HUES64 (cell line): ENCODE data around the gene MAPK10.

Source experiments
- H3K27ac ChIP-seq: 2 replicates; pipeline ENCODE4 v1.7.0; 2013; ENCODE audit warnings: low read depth, low read length, inconsistent platforms
- H3K27me3 ChIP-seq: 2 replicates; pipeline ENCODE4 v1.6.1; 2013; ENCODE audit warnings: mild to moderate bottlenecking, low read length; ENCODE audit not compliant: insufficient read depth
- H3K36me3 ChIP-seq: 2 replicates; pipeline ENCODE4 v1.6.1; 2013; ENCODE audit warnings: mild to moderate bottlenecking, low read length; ENCODE audit not compliant: insufficient read depth
- H3K4me1 ChIP-seq: 2 replicates; pipeline ENCODE4 v1.6.1; 2013; ENCODE audit warnings: mild to moderate bottlenecking, low read length, moderate library complexity; ENCODE audit not compliant: insufficient read depth
- H3K4me3 ChIP-seq: 2 replicates; pipeline ENCODE4 v1.5.1; 2013; ENCODE audit warnings: mild to moderate bottlenecking, low read length, moderate library complexity
- H3K9ac ChIP-seq: 2 replicates; pipeline ENCODE4 v1.6.1; 2013; ENCODE audit warnings: mild to moderate bottlenecking, low read depth, low read length
- H3K9me3 ChIP-seq: 2 replicates; pipeline ENCODE4 v1.6.1; 2013; ENCODE audit warnings: low read depth, low read length; ENCODE audit not compliant: insufficient read depth
- WGBS: fragments of 150-250, 120-280 bp; methylation state at CpG from one replicate; pipeline ENCODE4 v1.1.7; 2013; ENCODE audit warnings: missing lambda C conversion rate; 5-methylcytosine and 5-hydroxymethylcytosine counted together

Gene MAPK10

DNA sequence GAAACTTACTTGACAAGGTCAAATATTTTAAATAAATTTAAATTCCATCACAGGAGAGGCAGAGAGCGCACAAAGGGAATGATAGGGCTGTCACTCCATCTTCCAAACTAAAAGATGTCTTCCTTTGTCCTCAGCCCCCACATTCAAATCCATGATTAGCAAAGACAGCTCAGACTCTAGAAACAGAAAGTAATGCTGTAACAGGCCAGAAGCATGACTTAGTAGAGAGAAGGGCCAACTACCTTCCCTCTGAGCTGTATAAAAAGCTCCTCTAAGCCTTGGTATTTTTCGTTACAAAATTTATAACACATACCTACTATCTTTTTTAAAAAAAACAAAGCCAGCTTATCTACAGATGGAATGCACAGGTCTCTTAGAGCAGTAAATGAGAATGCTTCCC is 207.4 kb downstream of the MAPK10 start:
- Histone ChIP-seq H3K4me3 (no peak overlapping the region), H3K36me3 (no peaks in the 10 kb centered on the region), H3K9me3 (no peaks in the 10 kb centered on the region), H3K9ac (no peak overlapping the region), H3K27me3 (no peaks in the 10 kb centered on the region), H3K4me1 (peaks cover 7% of the 10 kb centered on the region; the same call in 1 of the 2 replicates), H3K27ac (no peak overlapping the region)
- WGBS, result 92% methylated on average over 2 of the region's 2 CpGs

DNA sequence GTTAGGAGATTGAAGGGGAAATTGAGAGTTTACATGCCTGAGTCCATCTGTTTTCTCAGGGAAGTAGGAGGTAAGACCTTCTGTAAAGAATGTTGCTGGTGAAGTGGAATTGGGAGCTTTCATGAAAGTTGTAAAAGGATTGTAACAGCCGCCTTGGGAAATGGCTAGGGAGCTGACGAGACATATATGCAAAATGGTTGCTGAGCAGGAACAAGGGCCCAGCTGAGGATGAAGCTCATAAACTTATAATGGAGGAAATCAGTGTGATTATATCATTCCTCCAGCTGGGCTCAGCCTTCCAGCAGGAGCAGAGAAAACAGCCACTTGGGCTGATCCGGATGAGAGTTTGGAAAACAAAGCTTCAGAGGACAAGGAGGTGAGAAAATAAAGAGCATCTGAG is 208.7 kb downstream of the MAPK10 start:
- H3K4me1 ChIP-seq, result peaks cover under 1% of the 10 kb centered on the region; the same call in 1 of the 2 replicates
- no peaks in the 10 kb centered on the region for H3K27me3 ChIP-seq
- WGBS, result 90% methylated on average over 3 of the region's 3 CpGs
- H3K4me3 ChIP-seq, result no peak overlapping the region
- no peaks in the 10 kb centered on the region for H3K36me3 ChIP-seq
- H3K9me3 ChIP-seq, result no peaks in the 10 kb centered on the region
- H3K9ac ChIP-seq, result no peak overlapping the region
- no peak overlapping the region for H3K27ac ChIP-seq

DNA sequence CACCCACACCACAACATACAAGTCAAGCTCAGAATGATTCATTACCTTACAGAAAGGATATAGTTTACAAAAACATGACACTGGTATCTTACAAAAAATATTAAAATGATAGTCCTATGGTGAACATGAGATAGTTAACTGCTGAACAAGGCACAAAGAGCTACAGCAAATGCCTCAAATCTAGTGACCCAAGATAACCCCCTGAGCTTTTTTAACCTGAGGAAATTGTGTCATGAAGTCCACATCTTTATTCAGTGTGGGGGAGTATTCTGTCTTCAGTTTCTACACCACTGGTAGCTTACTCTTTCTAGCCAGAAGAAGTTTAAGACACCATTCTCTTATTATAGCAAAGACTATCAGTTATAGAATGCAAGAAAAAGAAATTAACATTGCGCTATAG is 218.7 kb downstream of the MAPK10 start:
- H3K9ac ChIP-seq, result no peak overlapping the region
- no peaks in the 10 kb centered on the region for H3K27me3 ChIP-seq
- H3K27ac ChIP-seq, result no peak overlapping the region
- 100% methylated on average over 1 of the region's 1 CpG for WGBS
- H3K36me3 ChIP-seq, result no peaks in the 10 kb centered on the region
- H3K9me3 ChIP-seq, result no peaks in the 10 kb centered on the region
- no peak overlapping the region for H3K4me3 ChIP-seq
- no peaks in the 10 kb centered on the region; the same call in 1 of the 2 replicates for H3K4me1 ChIP-seq

DNA sequence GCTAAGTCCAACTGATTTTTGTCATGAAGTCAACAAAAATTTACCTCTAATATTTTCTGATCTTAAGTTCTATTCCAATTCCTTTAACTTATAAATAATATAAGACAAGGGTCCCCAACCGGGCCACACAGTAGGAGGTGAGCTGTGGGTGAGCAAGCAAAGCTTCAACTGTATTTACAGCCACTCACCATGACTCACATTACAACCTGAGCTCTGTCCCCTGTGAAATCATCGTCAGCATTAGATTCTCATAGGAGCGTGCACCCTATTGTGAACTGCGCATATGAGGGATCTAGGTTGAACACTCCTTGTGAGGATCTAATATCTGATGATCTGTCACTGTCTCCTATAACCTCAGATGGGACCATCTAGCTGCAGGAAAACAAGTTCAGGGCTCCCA is 227.4 kb downstream of the MAPK10 start:
- 93% methylated on average over 4 of the region's 4 CpGs for WGBS
- H3K9ac ChIP-seq, result no peak overlapping the region
- no peaks in the 10 kb centered on the region for H3K9me3 ChIP-seq
- no peaks in the 10 kb centered on the region for H3K4me1 ChIP-seq
- H3K4me3 ChIP-seq, result no peak overlapping the region
- H3K27ac ChIP-seq, result no peak overlapping the region
- H3K27me3 ChIP-seq, result no peaks in the 10 kb centered on the region
- no peaks in the 10 kb centered on the region for H3K36me3 ChIP-seq

DNA sequence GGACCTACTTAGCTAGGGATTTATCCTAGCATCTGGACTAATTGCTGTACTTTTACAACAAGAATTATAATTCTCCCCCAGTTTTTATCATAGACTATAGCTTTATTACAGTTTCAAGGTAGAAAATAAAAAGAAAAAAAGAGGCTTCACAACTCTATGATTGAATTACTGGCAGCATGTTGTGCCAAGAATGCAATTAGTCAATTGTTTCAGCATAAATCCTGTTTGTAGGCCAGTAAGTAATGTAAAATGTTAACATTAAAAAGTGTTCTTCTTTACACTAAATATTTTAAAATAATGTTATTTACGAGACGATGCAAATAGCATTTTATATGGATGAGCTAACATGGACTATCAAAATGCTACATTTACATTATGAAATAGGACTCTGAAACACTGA is 228.4 kb downstream of the MAPK10 start:
- Histone ChIP-seq H3K9ac (no peak overlapping the region), H3K36me3 (no peaks in the 10 kb centered on the region), H3K4me3 (no peak overlapping the region), H3K9me3 (no peaks in the 10 kb centered on the region), H3K4me1 (no peaks in the 10 kb centered on the region), H3K27me3 (no peaks in the 10 kb centered on the region), H3K27ac (no peak overlapping the region)
- 90% methylated on average over 2 of the region's 2 CpGs for WGBS

DNA sequence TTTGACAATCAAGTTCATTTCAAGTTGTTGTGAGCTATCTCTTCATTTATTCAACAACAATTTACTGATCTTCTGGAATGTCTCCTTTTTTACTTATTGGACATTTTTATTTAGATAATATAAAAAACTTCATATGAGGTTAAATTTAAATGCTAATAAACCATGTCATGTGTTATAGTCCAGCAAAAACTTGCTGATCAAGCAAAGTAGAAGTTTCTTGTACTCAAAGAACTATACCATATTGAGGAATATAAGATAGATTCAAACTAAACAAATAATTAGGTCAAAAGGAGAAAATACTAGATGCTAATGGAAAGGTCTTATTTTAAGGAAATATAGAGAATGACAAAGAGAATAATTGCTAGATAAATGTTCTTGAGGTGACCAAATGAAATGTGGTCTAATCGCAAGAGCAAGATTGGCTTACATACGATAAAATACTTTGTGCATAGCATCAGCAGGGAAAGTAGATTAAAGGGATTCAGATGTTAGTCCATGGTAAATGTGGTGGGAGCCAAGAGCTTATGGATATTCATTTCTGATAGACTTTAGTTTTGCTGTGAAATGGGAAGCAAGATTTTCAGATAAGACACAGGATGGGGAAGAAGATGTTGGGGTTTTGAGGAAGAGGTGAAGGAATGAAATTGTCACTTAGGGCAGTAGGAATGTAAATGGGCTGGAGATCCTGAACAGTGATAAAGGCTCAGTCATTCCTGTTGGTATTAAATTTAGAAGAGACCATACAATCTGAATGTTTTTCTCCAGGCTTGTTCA is 229.5 kb downstream of the MAPK10 start:
- Histone ChIP-seq H3K36me3 (no peaks in the 10 kb centered on the region), H3K4me3 (no peak overlapping the region), H3K9ac (no peak overlapping the region), H3K9me3 (no peaks in the 10 kb centered on the region), H3K27me3 (no peaks in the 10 kb centered on the region), H3K4me1 (no peaks in the 10 kb centered on the region), H3K27ac (no peak overlapping the region)
- WGBS, result 97% methylated on average over 2 of the region's 2 CpGs

DNA sequence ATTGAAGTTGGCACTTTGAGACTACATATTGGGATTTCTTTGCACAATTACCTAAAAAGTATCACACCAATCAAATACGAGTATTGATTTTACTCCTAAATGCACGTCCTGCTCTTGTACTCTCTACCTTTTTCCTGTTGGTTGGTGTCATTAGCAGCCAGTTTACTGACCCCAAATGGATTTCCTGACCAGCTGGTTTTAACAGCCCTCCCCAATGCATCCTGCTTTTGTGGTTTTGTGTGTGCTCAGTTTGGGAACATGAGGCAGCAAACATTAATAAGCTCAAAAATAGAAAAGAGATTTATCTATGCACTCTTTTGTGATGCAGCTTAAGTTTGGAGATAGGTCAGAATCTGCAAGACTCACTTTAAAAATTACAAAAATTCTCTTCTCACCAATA is 230.3 kb downstream of the MAPK10 start:
- no peaks in the 10 kb centered on the region for H3K9me3 ChIP-seq
- H3K27me3 ChIP-seq, result no peaks in the 10 kb centered on the region
- no peaks in the 10 kb centered on the region for H3K36me3 ChIP-seq
- H3K27ac ChIP-seq, result no peak overlapping the region
- H3K4me3 ChIP-seq, result no peak overlapping the region
- no peak overlapping the region for H3K9ac ChIP-seq
- 91% methylated on average over 2 of the region's 2 CpGs for WGBS
- H3K4me1 ChIP-seq, result no peaks in the 10 kb centered on the region

DNA sequence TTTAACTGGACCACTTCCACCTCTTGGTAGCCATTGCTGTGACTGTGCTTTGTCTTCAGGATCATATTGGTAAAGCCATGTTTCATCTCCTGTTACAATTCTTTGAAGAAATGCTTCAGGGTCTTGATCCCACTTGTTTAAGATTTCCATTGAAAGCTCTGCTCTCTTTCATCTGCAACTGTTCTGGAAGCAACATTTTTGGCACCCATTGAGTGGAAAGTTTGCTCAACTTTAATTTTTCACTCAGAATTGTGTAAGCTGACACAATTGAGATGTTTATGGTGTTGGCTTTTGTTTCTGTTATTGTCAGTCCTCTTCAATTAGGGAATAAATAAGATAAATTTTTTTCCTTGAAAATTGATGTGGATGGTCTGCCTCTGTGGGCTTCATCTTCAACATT is 237.4 kb downstream of the MAPK10 start:
- Histone ChIP-seq H3K9me3 (no peaks in the 10 kb centered on the region), H3K27ac (no peak overlapping the region), H3K27me3 (no peaks in the 10 kb centered on the region), H3K4me1 (no peaks in the 10 kb centered on the region), H3K4me3 (no peak overlapping the region), H3K9ac (no peak overlapping the region), H3K36me3 (no peaks in the 10 kb centered on the region)

DNA sequence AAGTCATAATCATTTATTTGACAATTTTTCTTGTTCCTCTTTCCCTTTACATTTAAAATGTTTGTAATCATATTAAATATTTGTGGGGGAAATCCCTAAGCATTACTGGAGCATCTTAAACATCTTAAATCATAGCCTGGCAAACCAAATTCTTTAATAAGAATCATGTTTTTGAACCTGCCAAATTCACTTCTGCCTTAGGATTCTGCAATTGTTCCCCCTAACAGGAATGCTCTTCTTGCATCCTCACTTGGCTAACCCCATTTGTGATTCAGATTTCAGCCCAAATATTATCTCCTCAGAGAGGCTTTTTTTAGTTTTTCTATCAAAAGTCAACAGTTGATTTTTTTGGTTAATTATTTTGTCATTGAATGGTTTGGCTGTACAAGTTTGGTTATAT is 241.1 kb downstream of the MAPK10 start:
- H3K9ac ChIP-seq, result no peak overlapping the region
- no peaks in the 10 kb centered on the region for H3K27me3 ChIP-seq
- H3K36me3 ChIP-seq, result no peaks in the 10 kb centered on the region
- H3K27ac ChIP-seq, result no peak overlapping the region
- no peaks in the 10 kb centered on the region for H3K4me1 ChIP-seq
- H3K9me3 ChIP-seq, result no peaks in the 10 kb centered on the region
- no peak overlapping the region for H3K4me3 ChIP-seq

DNA sequence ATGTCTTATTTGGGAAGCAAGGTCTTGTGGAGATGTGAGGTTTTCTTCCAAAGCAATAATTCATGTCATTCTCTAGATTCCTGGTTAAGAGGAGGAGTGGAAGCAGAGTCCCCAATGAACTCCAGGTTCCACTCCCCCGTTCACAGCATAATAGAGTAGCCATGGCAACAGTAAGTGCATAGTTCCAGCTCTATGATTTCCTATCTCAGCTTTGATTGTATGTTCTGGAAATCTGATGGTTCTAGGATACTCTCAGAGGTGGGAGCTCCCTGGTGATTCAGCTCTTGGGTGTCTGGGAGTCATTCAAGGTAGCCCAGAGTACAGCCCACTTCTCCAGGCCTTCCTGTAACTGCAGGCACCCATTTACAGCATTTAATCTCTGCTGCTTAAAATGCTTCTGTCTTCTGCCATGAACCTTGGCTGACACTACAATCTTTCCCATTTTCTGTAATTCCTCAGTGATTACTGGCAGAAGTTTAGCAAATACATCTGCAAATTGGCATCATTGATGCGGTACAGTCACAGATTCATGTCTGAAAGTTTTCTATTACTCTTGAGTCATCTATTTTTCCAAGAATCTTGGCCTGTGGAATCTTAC is 242.0 kb downstream of the MAPK10 start:
- H3K36me3 ChIP-seq, result no peaks in the 10 kb centered on the region
- H3K9ac ChIP-seq, result no peak overlapping the region
- H3K27me3 ChIP-seq, result no peaks in the 10 kb centered on the region
- H3K9me3 ChIP-seq, result no peaks in the 10 kb centered on the region
- H3K4me1 ChIP-seq, result no peaks in the 10 kb centered on the region
- H3K4me3 ChIP-seq, result no peak overlapping the region
- WGBS, result 98% methylated on average over 2 of the region's 2 CpGs
- H3K27ac ChIP-seq, result no peak overlapping the region

DNA sequence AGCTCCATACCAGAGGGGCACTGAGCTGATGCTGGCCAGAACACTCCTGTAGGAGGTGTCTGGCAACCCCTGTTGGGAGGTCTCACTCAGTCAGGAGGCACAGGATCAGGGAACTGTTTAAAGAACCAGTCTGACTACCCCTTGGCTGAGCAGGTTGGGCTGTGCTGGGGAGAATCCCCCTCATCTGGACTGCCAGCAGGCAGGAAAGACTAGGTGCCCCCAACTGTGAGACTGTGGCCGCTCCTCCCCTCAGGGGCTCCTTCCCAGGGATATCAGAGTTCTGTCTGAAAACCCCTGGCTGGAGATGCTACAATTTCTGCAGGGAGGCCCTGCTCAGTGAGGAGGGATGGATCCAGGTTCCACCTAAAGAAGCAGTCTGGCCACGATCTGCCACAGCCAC is 245.3 kb downstream of the MAPK10 start:
- 90% methylated on average over 2 of the region's 2 CpGs for WGBS
- Histone ChIP-seq H3K4me1 (no peaks in the 10 kb centered on the region), H3K36me3 (no peaks in the 10 kb centered on the region), H3K9me3 (peaks cover 4% of the 10 kb centered on the region; the same call in 1 of the 2 replicates), H3K27me3 (no peaks in the 10 kb centered on the region), H3K27ac (no peak overlapping the region), H3K9ac (no peak overlapping the region), H3K4me3 (no peak overlapping the region)
